Body of pancreas (tissue), 4 donors: ENCODE measurements around the gene POMC.

Source experiments
- POLR2A ChIP-seq, 3 donors: fragments of 450-650 bp; IDR thresholded peaks; one replicate each; pipeline ENCODE4 v1.6.1; 2016; ENCODE audit warnings: antibody characterized with exemption in 3 of 3, mild to moderate bottlenecking in 2 of 3
- TF ChIP-seq, protein P1 (sequence below), 7 experiments: fragments of 450-650 bp in 4 of 7; fragments of 200-600 bp in 3 of 7; sonication (generic) in 3 of 7; IDR thresholded peaks; one replicate each; pipeline ENCODE4 v1.5.1; 2016 to 2019; ENCODE audit warnings: antibody characterized with exemption in 7 of 7

GRCh38 chr2:25129901-25130520 lies 38.4 kb downstream of the POMC start:
- TF ChIP-seq POLR2A (IDR thresholded peaks at IDR 0.05), result no peak
- TF ChIP-seq, protein P1, sequence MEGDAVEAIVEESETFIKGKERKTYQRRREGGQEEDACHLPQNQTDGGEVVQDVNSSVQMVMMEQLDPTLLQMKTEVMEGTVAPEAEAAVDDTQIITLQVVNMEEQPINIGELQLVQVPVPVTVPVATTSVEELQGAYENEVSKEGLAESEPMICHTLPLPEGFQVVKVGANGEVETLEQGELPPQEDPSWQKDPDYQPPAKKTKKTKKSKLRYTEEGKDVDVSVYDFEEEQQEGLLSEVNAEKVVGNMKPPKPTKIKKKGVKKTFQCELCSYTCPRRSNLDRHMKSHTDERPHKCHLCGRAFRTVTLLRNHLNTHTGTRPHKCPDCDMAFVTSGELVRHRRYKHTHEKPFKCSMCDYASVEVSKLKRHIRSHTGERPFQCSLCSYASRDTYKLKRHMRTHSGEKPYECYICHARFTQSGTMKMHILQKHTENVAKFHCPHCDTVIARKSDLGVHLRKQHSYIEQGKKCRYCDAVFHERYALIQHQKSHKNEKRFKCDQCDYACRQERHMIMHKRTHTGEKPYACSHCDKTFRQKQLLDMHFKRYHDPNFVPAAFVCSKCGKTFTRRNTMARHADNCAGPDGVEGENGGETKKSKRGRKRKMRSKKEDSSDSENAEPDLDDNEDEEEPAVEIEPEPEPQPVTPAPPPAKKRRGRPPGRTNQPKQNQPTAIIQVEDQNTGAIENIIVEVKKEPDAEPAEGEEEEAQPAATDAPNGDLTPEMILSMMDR (IDR thresholded peaks at IDR 0.05), result no peak
